Heart left ventricle (tissue), 13 donors: Measurements from ENCODE around the gene ERN1.

Experiments
- CTCF ChIP-seq, 12 donors: fragments of 200-600 bp; sonication (generic) in 4 of 12; IDR thresholded peaks; one replicate each; pipeline versions ENCODE4 v1.5.0 to v1.8.0; 2018 to 2022; ENCODE audit warnings: antibody characterized with exemption in 12 of 12, mild to moderate bottlenecking in 5 of 12
- POLR2A ChIP-seq, 2 donors: fragments of 450-650 bp; IDR thresholded peaks; one replicate each; pipeline ENCODE4 v1.6.1; 2017; ENCODE audit warnings: antibody characterized with exemption in 2 of 2, mild to moderate bottlenecking in 2 of 2, moderate library complexity in 2 of 2
- donor health status: ischemic (EF 13 %, LVEDD 7.1; RV severe dilation, severe dysfunction).
- donor health status: DM: no; HTN: yes; CAD: no.
- donor health status: DM: no; HTN: no; CAD: no.
- donor health status: ischemic (EF 25% LVEDD 6.9; RV normal size, moderate dysfunction).
- donor health status: ischemic (EF 25% LVEDD 5.7; RV mildly dilated, moderate dysfunction).
- donor health status: ischemic (EF 35%, LVEDD 5.7; RV mildly dilated, moderate dysfunction).
- donor health status: nonischemic (EF 11% LVEDD 7.7; RV severe dilation, severe dysfunction).
- donor health status: DM: yes; HTN: yes; CAD: no.
- donor health status: PGD.
- donor health status: ischemic (EF 29% LVEDD 5.4; RV normal size, mild dysfunction).
- donor health status: nonischemic (EF 23%, LVEDD 6.1; RV moderate dilation, normal function).

GRCh38 chr17:64064331-64064730 is 65.6 kb downstream of the ERN1 start:
- TF ChIP-seq CTCF (IDR thresholded peaks at IDR 0.05): no peak
- no peak for TF ChIP-seq POLR2A (IDR thresholded peaks at IDR 0.05)
